HG02588 (cell line): ENCODE measurements around the gene MPRIP.
A peak's percentile ranks its signal among the peaks of the same experiment; 100 is the strongest.

Experiments used
- ATAC-seq: cut with Tn5 transposase; IDR thresholded peaks from one replicate; pipeline ENCODE4 v1.9.1; 2021; ENCODE audit warnings: mild to moderate bottlenecking, moderate library complexity; ENCODE audit not compliant: unreplicated experiment

The MPRIP gene

DNA sequence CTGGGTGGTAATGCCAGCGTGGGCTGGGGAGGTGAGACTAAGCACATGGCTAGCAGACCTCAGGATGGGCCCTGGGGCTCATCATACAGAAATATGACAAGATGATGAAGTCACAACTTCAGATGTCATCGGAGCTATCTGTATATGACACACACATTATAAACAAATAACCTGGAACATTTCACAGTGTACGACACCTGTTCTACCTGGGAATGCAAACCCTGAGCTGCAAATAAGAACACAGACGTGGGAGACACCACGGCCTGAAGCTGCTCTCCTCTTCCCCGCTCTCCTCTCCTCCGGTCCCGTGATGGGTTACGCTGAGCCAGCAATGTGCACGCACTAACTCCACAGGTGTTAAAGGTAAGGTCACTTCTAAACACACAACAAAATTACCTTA, 159.0 kb downstream of the MPRIP start:
- no peak for ATAC-seq

DNA sequence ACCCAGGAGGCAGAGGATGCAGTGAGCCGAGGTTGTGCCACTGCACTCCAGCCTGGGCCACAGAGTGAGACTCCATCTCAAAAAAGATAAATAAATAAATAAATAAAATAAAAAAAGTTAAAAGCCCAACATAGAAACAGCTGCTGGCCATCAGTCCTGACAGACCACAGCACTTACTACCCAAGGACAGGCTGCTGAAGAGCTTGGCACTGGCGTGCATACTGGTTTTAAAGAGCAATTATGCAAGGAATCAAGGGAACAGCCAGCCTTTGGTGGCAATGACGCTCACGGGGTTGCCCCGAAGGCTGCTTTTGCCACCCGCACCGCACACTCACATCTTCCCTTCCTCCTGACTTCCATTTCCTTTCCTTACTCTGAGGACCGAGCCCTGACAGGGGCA, 159.7 kb downstream of the MPRIP start:
- no peak for ATAC-seq

DNA sequence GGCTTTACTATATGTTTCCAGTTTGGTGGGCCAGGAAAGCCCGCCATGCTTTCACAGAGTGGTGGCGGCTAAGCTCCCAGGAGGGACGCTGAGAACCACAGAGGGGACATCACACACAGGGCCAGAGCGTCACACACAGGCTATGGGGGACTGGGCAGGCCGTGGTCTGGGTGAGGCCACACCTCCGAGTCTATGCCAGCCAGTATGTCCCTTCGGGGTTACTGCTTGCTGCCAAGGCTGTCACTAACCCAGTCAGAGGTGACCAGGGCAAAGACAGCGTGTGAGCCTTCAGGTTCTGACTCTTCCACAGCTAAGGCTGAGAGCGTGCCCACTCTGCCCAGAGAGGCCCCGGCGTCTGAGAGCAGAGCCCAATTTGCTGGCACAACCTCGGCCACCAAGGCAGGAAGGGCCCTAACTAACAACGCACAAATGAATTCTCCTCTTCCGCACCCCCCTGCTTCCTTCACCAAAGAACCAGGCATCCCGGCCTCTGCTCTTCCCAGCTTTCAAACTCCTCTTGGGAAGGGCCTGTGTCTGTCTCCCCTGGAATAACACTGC, 161.0 kb downstream of the MPRIP start:
- no peak for ATAC-seq

DNA sequence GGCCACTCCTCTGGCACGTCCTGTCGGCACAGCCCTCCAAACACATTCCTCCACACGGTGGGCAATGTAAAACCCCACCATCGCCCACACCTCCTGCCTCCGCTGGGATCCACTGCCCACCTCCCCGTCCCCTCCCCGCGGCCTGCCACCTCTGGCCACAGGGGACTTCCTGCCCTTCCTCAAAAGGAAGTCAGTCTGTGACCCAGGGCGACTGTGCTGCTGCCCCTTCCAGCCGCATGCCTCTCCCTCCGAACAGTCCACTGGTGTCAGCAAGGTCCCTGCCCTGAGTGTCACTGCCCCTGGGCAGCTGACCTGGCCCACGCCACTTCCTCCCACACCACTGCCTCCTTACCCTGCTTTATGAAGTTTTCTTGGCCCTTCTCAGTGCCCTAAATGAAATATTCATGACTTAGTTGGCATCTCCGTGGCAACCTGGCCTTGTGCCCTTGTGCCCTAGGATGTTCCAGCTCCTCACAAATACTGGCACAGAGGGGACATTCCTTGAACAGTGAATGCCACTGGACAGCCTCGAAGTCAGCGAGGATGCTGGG, 161.9 kb downstream of the MPRIP start:
- no peak for ATAC-seq

DNA sequence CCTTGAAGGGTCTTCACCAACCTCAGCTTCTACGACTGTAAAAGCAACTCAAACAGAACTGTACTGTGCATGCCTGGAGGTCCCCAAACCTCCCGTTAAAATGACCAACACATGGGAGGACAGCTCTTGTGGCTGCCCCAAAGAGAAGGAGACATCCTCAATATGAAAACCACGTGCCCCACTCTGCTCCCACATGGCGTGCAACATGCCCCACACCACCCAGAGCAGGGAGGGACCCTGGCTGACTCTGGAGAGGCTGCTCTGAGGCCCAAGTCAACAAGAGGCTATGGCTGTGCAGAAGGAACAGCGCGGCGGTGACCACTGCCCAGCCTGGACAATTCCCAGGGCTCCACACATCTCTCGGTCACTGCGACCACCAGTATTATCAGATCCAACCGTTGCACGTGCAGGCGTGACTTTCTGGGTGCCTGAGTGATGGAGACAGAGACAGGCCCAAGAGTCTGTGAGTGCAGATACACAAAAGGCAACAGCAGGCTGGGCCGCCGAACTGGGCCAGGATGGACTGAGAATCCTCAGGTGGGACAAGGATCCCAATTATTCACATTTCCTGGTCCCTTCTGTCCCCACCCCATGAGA, 162.5 kb downstream of the MPRIP start:
- no peak for ATAC-seq

DNA sequence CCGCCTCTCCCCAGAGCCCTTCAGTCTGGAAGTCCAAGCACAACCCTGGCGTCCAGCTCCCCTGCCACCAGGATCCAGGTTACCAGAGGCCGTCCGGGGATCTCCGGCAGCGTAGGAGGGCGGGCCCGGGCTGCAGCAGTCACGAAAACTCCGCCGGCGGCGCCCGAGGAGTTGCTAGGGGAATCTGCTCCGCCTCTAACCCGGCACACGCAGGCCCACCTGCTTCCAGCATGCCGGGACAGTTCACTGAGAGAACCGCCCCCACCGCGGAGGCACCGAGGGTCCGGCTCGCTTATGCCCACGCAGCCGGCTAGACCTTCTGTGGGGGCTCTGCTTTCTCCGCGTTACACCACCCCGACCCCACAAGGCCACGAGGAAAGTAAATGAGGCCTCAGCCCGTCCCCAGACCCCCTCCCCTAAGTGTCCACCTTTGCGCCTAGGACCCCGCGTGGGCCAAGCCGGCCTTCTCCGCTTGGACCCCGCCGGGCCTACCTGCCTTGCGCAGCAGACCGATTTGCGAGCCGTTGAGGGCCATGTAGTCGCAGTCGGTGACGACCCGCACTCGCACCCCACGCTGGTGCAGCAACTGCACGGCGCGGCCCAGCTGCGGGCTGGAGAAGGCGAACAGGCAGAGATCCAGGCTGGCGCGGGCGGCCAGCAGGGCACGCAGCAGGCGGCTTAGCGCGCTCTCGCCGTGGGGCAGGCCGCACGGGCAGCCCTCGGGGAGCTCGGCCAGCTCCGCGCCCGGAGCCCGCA, 163.3 kb downstream of the MPRIP start:
- peak; percentile 30 for ATAC-seq

DNA sequence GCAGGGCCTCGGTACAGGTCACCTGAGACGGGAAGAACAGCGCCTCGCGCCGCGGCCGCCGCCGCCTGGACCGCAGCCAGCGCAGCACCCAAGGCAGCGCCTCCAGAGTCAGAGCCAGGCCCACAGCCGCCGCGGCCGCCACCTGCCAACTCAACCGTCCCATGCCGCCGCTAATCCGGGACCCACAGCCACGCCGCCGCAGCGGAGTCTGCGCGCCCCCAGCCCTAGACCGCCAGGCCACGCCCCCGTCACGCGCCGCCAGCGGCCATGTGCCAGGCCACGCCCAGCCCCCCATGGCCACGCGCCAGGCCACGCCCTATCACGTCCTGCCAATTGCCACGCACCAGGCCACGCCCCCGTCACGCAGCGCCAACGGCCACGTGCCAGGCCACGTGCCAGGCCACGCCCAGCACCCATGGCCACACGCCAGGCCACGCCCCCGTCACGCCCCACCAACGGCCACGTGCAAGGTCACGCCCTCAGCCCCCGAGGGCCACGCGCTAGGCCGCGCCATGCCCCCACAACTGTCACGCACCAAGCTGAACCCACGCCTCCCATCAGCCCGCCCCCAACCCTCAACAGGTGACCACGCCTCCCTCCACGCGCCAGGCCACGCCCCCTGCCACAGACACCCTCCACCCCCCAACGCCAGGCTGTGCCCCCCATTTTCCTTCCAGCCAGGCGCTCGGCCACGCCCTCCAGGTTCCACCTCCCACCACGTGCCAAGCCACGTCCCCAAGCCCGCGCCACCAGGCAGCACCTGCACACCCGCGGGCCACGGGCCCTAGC, 164.1 kb downstream of the MPRIP start, which contains the start of gene PLD6:
Gene PLD6, minus strand, starts transcription at position 210 of the 789 bp plus-strand sequence. Its CDS starts 47 bp downstream, at position 163.
- ATAC-seq: peak; percentile 54

DNA sequence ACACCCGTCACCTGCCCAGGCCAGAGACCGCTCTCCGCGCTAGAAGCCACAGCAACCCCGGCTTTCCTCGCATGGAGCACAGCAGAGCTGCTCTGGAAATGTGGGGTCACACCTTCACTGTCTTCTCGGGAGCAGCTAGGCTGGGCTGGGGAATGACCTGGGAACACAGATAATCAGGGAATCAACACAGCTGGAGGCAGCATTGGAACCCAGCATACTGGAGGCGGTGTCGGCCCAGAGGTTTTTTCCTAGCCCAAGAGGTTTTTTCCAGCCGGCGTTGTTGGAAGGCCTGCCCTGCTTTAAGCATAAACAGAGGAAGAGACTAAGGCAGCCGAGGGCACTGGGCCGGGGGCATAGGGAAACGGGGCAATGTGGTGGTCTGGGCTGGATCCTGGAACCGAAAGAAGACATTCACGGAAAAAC, 164.7 kb downstream of the MPRIP start:
- ATAC-seq: no peak

DNA sequence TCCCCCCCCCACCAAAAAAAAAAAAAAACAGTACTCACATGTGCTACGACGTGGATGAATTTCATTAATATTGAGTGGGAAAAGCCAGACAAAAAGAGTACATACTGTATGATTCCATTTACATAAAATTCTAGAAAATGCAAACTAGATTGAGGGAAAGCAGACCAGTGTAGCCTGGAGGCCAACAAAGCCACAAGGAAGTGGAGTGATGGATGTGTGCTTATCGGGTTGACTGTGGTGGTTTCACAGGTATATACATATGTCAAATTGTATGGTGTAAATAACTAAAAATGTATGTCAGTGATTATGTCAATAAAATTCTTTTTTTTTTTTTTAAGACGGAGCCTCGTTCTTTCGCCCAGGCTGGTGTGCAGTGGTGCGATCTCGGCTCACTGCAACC, 165.7 kb downstream of the MPRIP start:
- ATAC-seq: no peak

DNA sequence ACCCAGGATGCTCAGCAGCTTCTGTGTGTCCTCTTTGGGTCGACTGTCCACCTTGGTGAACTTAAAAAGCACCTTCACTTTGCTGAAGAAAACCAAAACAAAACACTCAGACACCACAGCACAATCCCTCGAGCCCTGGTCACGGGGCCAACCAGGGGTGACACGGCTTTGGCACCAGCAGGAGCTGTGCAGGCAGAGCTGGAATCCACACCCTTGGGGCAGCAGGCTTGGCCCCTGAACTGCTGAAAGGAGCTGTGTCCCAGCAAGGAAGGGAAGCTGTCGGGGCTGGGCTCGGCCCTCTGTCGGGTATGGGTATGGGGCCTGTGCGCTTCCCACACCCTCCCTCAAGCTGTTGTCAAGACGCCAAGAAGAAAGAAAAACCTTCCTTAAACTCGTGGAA, 171.5 kb downstream of the MPRIP start:
- no peak for ATAC-seq

DNA sequence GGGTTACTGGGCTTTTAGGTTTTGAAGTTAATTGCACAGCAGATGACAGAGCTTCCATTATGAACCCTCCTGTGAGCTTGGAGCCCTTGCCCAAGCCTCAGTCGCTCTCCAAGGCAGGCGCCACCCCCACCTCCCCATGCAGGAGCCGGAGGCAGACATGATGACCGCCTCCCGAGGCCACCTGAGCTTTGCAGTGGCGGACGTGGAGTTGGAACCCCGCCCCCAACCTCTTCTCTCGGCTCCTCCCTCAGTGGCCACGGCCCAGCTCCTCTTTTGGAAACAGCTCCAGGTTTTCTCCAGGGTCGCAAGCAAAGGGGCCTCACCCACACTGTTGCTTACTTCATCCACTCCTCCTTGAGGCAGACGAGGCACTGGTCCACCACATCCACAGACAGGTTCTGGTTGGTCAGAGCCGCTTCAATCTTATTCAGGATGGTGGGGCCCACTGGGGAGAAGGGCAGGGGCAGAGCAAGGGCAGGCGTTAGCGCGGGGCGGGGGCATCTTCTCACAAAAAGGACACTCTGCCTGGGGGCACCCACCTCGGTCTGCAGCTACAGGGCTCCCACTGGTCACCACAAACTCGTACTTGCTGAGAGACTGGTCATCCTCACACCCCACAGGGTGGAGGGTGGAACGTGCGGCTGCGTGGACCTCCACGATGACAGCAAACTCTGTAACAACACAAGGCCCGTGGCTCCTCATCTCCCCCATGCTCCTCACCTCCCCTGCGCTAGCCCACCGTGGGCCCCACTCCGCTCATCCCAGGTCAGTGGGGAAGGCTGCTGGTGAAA, 172.6 kb downstream of the MPRIP start:
- no peak for ATAC-seq

DNA sequence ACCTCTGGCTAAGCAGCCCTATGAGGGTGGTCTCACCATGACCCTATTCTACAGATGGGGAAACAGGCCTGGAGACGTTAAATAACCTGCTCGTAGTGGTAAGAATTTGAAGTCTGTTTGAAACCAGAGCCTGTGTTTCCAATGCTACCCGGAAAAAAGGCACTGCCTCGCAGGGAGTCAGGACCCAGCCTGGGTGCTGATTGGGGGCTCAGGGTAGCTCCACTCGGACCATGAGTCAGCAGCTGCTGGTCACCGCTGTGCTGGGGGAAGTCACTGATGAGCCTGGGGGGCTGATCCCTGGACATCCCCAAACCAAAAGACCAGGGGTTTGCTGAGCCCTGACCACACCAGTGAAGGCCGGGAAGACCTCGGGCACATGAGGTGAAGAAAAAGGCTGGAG, 173.3 kb downstream of the MPRIP start:
- no peak for ATAC-seq

DNA sequence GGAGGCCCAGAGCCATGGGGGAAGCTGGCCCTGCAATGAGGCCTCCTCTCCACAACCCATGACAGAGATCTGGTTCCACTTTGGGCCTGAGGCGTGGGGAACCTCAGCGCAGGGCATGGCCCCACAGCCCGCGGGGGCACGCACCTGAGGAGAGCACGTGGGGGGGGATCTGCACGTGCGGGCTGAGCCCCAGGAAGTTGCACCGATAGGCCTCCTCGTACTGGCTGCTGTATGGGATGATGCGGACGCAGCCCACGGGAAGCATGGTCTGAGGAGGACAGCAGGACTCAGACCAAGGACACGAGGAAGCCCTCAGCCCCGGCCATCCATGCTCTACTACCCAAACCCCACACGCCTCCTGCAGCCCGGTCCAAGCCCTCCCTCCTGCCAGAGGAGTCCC, 174.0 kb downstream of the MPRIP start:
- ATAC-seq: no peak

DNA sequence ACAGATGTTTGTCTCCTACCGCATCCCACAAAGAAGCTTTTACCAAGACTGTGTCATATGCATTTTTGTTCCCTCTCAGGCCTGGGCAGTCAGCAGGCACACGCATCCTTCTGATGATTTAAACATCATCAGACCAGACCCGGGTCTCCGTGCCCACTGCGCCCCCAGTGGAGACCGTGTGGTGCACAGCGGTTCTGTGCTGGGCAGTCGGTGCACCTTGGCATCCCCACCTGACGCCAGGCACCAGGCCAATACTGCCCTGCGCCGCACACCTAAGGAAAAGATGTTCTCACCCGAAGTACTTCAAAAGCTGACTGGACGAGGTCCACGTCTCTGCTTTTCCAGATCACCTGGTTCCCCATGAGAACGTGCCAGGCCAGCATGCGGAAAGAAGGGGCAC, 174.5 kb downstream of the MPRIP start:
- no peak for ATAC-seq

DNA sequence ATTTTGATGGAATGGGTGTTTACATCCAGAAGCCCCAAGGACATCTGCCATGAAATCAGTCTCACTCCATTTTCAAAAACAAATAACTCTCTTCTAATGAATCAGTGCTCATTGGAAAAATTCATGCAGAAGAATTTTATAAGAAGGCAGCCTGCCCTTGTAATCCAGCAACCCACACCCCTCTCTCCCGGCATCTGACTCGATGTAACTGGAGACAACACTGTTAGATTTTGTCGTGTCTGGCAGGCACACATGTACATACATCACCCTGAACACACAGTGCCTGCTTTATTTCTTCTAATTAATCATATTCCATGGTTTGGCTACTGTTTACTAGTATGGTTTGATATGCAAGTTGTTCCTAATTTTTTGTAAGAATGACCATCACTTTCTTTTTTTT, 175.7 kb downstream of the MPRIP start:
- ATAC-seq: no peak

DNA sequence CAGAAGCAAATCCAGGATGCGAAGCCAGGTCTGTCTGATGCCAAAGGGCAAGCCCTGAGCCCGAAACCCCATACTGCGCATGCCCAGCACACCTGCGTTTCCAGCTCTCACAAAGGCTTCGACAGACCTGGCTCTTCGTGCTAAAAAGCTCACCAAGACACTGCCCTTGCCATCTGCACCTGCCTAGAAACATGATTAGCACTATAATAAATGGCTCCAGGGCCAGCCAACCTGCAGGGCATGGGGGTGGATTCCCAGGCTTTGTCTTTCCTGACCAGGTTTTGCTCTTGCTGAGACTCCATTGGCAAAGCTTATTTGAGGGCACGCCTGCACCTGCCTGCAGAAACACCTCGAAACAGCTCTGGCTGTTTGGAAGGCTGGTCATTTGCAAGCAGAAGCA, 178.3 kb downstream of the MPRIP start:
- ATAC-seq: no peak

DNA sequence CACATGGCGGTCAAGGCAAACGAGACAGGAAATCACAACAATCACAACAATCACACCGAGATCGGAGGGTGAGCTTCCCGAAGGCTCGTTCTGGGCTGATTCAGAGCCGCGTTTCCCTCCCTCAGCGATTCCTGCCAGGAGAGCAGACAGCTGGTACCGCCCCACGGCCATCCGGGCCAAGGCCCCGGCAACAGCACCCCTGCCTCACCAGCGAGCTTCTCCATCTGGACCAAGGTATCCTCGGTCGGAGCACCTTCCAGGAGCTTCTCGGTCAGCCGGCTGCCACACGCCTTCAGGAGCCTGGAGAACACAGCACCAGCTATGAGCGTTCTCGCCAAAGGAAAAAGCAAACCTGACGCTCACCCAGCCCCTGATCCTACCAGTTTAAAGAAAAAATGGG, 179.1 kb downstream of the MPRIP start:
- ATAC-seq: no peak

DNA sequence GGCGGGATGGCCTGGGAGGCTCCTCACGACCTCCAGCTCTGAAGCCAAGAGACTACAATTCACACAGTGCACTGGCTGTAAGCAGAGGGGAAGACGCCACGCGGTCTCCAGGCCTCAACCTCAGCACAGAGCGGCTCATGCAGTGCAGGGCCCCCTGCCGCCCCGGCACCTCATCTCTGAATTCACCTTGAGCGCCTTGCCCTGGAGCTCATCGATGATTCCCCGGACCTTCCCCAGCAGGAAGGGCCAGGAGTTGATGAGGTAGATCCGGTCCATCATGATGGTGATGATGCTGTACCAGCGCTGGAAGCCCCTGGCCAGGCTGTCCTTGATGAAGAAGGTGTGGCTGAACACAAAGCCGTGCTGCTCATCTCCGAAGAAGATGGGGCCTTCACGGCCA, 181.5 kb downstream of the MPRIP start:
- ATAC-seq: no peak

DNA sequence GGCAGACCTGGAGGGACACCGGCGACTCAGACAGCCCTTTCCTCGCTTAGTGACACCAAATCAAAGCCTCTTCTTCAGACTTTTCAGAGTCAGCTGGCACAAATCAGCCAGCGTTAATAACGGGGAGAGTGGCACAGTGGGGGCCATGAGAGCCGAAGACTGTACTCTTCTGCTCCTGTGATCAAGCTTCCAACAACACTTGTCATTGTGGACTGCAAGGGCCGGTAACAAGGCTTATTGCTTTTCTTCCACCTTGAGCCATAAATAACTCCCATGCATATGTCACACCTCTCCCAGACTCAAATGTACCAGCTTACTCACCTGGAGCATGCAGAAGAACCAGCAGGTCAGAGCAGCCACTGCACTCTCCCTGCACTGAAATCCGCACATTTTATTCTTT, 181.9 kb downstream of the MPRIP start:
- no peak for ATAC-seq

DNA sequence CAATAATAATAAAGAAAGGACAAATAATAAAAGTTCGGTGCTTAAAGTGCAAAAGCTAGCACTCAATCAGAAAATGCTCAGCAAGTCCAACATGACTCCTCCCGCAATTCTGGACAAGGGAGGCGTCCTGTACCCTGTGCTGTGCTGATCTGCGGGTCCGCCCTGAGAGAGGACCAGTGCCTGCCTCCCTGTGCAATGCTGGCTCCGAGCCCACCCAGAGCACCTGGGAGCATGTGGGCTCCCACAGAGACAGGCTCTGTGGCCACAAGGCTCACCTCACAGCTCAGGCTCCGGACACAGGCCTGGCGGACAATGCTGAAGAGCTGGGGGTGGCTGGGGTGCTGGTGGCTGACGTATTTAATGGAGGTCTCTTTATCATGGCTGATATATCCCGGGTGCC, 183.6 kb downstream of the MPRIP start:
- no peak for ATAC-seq
